ENCODE measurements around the gene TDRD5. TPM values are rescaled to one million over a fixed set of nuclear protein-coding genes. Genes with fewer than 3 reads are reported as not detected.

The TDRD5 gene
- total and polyA plus RNA-seq, 2 experiments from 2014 or later: 1.4 TPM; not detected in 1

Small RNA genes within 50 kb of the gene (small RNA-seq; reads per million reads assigned to genes)
- not detected for gene RNU5F-2P (ENCODE audit: low replicate concordance)

Other genes with a start within 250 kb of the TDRD5 start
- gene AXDND1, start 225.9 kb upstream of the TDRD5 start, total RNA-seq (2014; rRNA removed; shearing (Covaris generic)): not detected in 2 replicates
- gene AXDND1, start 225.9 kb upstream of the TDRD5 start, polyA plus RNA-seq (2016; fragmentation: Nextera tagmentation; extraction: Ambion mirVana): 0.31 TPM in 1 of 2 replicates, not detected in the other
- gene NPHS2, start 15.9 kb upstream of the TDRD5 start, total RNA-seq (2014; rRNA removed; shearing (Covaris generic)): not detected in 2 replicates
- gene NPHS2, start 15.9 kb upstream of the TDRD5 start, polyA plus RNA-seq (2016; fragmentation: Nextera tagmentation; extraction: Ambion mirVana): not detected in 2 replicates
- 0.08 TPM in 1 of 2 replicates, not detected in the other for gene FAM163A, start 151.5 kb downstream of the TDRD5 start, total RNA-seq (2014; rRNA removed; shearing (Covaris generic))
- gene FAM163A, start 151.5 kb downstream of the TDRD5 start, polyA plus RNA-seq (2016; fragmentation: Nextera tagmentation; extraction: Ambion mirVana): not detected in 2 replicates